Fibroblast of skin of left biceps (primary cell): Measurements from ENCODE around the gene GSE1.

ENCODE experiments used
- DNase-seq, 2 experiments: peaks; one replicate each; pipeline ENCODE4 v3.0.0-alpha.2; 2013; ENCODE audit warnings: low read depth in 2 of 2

The GSE1 gene

GRCh38 chr16:85605051-85605911, 7.8 kb upstream of the GSE1 start:
- no peak for DNase-seq

- DNase-seq: no peak
Observed at GRCh38 chr16:85605912-85606841, 6.9 kb upstream of the GSE1 start.

GRCh38 chr16:85606904-85607303, 6.2 kb upstream of the GSE1 start:
- DNase-seq: no peak

GRCh38 chr16:85607321-85607765, 5.8 kb upstream of the GSE1 start:
- no peak for DNase-seq

- DNase-seq: no peak
Observed at GRCh38 chr16:85607796-85608514, 5.2 kb upstream of the GSE1 start.

- DNase-seq: no peak
Observed at GRCh38 chr16:85608515-85608885, 4.6 kb upstream of the GSE1 start.

- no peak for DNase-seq
Observed at GRCh38 chr16:85608887-85609286, 4.2 kb upstream of the GSE1 start.

GRCh38 chr16:85609539-85609938, 3.6 kb upstream of the GSE1 start:
- no peak for DNase-seq

GRCh38 chr16:85610059-85610445, 3.1 kb upstream of the GSE1 start:
- DNase-seq: no peak

GRCh38 chr16:85610446-85611193, 2.5 kb upstream of the GSE1 start:
- peak; percentile 64 to 70 for DNase-seq

GRCh38 chr16:85611194-85611443, 2.0 kb upstream of the GSE1 start:
- no peak for DNase-seq

GRCh38 chr16:85611444-85612190, 1.5 kb upstream of the GSE1 start:
- DNase-seq: peak; percentile 47 to 49

- DNase-seq: peak; percentile 74 to 75
Observed at GRCh38 chr16:85612191-85612800, 826 bp upstream of the GSE1 start.

GRCh38 chr16:85613604-85614337, 649 bp downstream of the GSE1 start:
- no peak for DNase-seq

- no peak for DNase-seq
Observed at GRCh38 chr16:85614338-85615013, 1.4 kb downstream of the GSE1 start.

- no peak for DNase-seq
Observed at GRCh38 chr16:85615014-85615851, 2.1 kb downstream of the GSE1 start.

- DNase-seq: peak; percentile 68 to 73
Observed at GRCh38 chr16:85615852-85616606, 2.9 kb downstream of the GSE1 start.
